ENCODE data around the gene GPR37L1. TPM values are rescaled to one million over a fixed set of nuclear protein-coding genes. Genes with fewer than 3 reads are reported as not detected.

The GPR37L1 gene
- total RNA-seq, 1 experiment from 2014 or later: 0.05 TPM

Other genes starting within 250 kb of the GPR37L1 start
- gene SHISA4, start 234.0 kb upstream of the GPR37L1 start, total RNA-seq (2014; rRNA removed; shearing (Covaris generic)): 31.9 and 43.4 TPM in 2 replicates
- 6.4 and 8.1 TPM in 2 replicates for gene LMOD1, start 176.4 kb upstream of the GPR37L1 start, total RNA-seq (2014; rRNA removed; shearing (Covaris generic))
- 87.5 and 108 TPM in 2 replicates for gene TIMM17A, start 167.4 kb upstream of the GPR37L1 start, total RNA-seq (2014; rRNA removed; shearing (Covaris generic))
- gene RNPEP, start 140.3 kb upstream of the GPR37L1 start, total RNA-seq (2014; rRNA removed; shearing (Covaris generic)): 69.7 and 80.9 TPM in 2 replicates
- 0.05 TPM in 1 of 2 replicates, not detected in the other for gene ELF3, start 112.3 kb upstream of the GPR37L1 start, total RNA-seq (2014; rRNA removed; shearing (Covaris generic))
- gene ARL8A, start 21.8 kb downstream of the GPR37L1 start, total RNA-seq (2014; rRNA removed; shearing (Covaris generic)): 21.1 and 31.7 TPM in 2 replicates
- not detected in 2 replicates for gene PTPN7, start 37.7 kb downstream of the GPR37L1 start, total RNA-seq (2014; rRNA removed; shearing (Covaris generic))
- gene LGR6, start 70.9 kb downstream of the GPR37L1 start, total RNA-seq (2014; rRNA removed; shearing (Covaris generic)): not detected in 2 replicates
- 204 and 269 TPM in 2 replicates for gene UBE2T, start 219.0 kb downstream of the GPR37L1 start, total RNA-seq (2014; rRNA removed; shearing (Covaris generic))
- gene PPP1R12B, start 225.8 kb downstream of the GPR37L1 start, total RNA-seq (2014; rRNA removed; shearing (Covaris generic)): 23.0 and 24.4 TPM in 2 replicates

Measured in SJSA1 (cell line).